HCT116 (cell line): ENCODE measurements around the gene ADAMTS5. TPM values are rescaled to one million over a fixed set of nuclear protein-coding genes. Genes with fewer than 3 reads are reported as not detected.

Experiments used
- ATAC-seq: fragments of 200-7000 bp; cut with Tn5 transposase; 2 replicates; pipeline ENCODE4 v1.9.1; 2020; ENCODE audit warnings: mild to moderate bottlenecking, moderate library complexity
- BruUV-seq: library from RNA; stranded (reverse); fragments of 400-500 nt; replicated peaks from 2 replicates; lab custom pipeline; 2021; lab: Mats Ljungman, UMichigan
- CTCF ChIA-PET: fragments of 300-600 bp; sonication (Branson Sonifier 250); formaldehyde crosslinking; loops from one replicate; lab custom pipeline; 2021; ENCODE audit warnings: antibody characterized with exemption; lab: Charles Lee
- POLR2A ChIA-PET: fragments of 300-600, 350-600 bp; sonication (Branson Sonifier 250); formaldehyde crosslinking; loops from one replicate; lab custom pipeline; 2021; ENCODE audit warnings: antibody characterized with exemption; lab: Charles Lee
- RAD21 ChIA-PET, 2 experiments: fragments of 300-600 bp; sonication (Branson Sonifier 250); formaldehyde crosslinking; loops; one replicate each; lab custom pipeline; 2023; ENCODE audit warnings: low total read pairs in 2 of 2; ENCODE audit not compliant: uncharacterized antibody in 2 of 2, unreplicated experiment in 2 of 2, low non-redundant PET in 1 of 2; lab: Charles Lee
- DNase-seq: peaks from one replicate; pipeline ENCODE4 v3.0.0-alpha.2; 2010; ENCODE audit warnings: low read depth, low spot score
- H2AFZ ChIP-seq: fragments of 200-600 bp; shearing (Covaris generic), sonication (generic); 2 replicates; pipeline ENCODE4 v1.6.1; 2017; ENCODE audit warnings: low read depth, mixed run types, mixed read lengths, antibody characterized with exemption, low read length; ENCODE audit not compliant: poor library complexity, severe bottlenecking
- H3K27ac ChIP-seq: 2 replicates; pipeline ENCODE4 v1.5.1; 2012; ENCODE audit warnings: low read depth, low read length
- H3K27me3 ChIP-seq: fragments of 200-600 bp; sonication (generic); 2 replicates; pipeline ENCODE4 v1.6.1; 2016; ENCODE audit warnings: mixed run types, low read length, mixed read lengths; ENCODE audit not compliant: insufficient read depth
- H3K36me3 ChIP-seq, 2 experiments: fragments of 200-500 bp in 1 of 2; fragments of 200-600 bp in 1 of 2; sonication (Bioruptor generic) in 1 of 2; sonication (generic) in 1 of 2; 2 replicates each; pipeline versions ENCODE4 v1.5.1 to v1.6.1; 2014 to 2016; ENCODE audit warnings: low read length in 2 of 2, inconsistent platforms in 1 of 2, mixed read lengths in 1 of 2, mixed run types in 1 of 2; ENCODE audit not compliant: insufficient read depth in 2 of 2, control insufficient read depth in 1 of 2
- H3K4me1 ChIP-seq, 2 experiments: fragments of 200-600 bp in 1 of 2; sonication (generic) in 1 of 2; 2 replicates each; pipeline versions ENCODE4 v1.5.1 to v1.6.1; 2012 to 2017; ENCODE audit warnings: low read length in 2 of 2, inconsistent platforms in 1 of 2, mild to moderate bottlenecking in 1 of 2, mixed read lengths in 1 of 2, mixed run types in 1 of 2, moderate library complexity in 1 of 2; ENCODE audit not compliant: insufficient read depth in 2 of 2, control insufficient read depth in 1 of 2
- H3K4me2 ChIP-seq: fragments of 200-600 bp; sonication (generic); 2 replicates; pipeline ENCODE4 v1.6.1; 2017; ENCODE audit warnings: mixed run types, low read length, mixed read lengths
- H3K4me3 ChIP-seq, 2 experiments: fragments of 200-600 bp in 1 of 2; sonication (generic) in 1 of 2; replicated peaks in 1 of 2; 2 replicates each; pipeline ENCODE4 v1.5.1; 2011 to 2016; ENCODE audit warnings: low read length in 2 of 2, control low read depth in 1 of 2, low read depth in 1 of 2, mild to moderate bottlenecking in 1 of 2, mixed read lengths in 1 of 2, mixed run types in 1 of 2
- H3K79me2 ChIP-seq: fragments of 200-600 bp; sonication (generic); 2 replicates; pipeline ENCODE4 v1.6.1; 2017; ENCODE audit warnings: mild to moderate bottlenecking, mixed run types, low read length, moderate library complexity, mixed read lengths; ENCODE audit not compliant: insufficient read depth
- H3K9ac ChIP-seq: fragments of 200-600 bp; sonication (generic); 2 replicates; pipeline ENCODE4 v1.6.1; 2016; ENCODE audit warnings: low read length, mixed read lengths
- H3K9me2 ChIP-seq: fragments of 200-600 bp; sonication (generic), shearing (Covaris generic); 2 replicates; pipeline ENCODE4 v1.6.1; 2017; ENCODE audit warnings: mixed run types, mild to moderate bottlenecking, moderate library complexity; ENCODE audit not compliant: insufficient read depth
- H3K9me3 ChIP-seq, 2 experiments: fragments of 200-500 bp in 1 of 2; fragments of 200-600 bp in 1 of 2; sonication (Bioruptor generic) in 1 of 2; sonication (generic) in 1 of 2; 2 replicates each; pipeline ENCODE4 v1.6.1; 2014 to 2017; ENCODE audit warnings: low read length in 2 of 2, mixed read lengths in 2 of 2, inconsistent platforms in 1 of 2, low read depth in 1 of 2, mild to moderate bottlenecking in 1 of 2, mixed run types in 1 of 2, moderate library complexity in 1 of 2; ENCODE audit not compliant: control insufficient read depth in 1 of 2, insufficient read depth in 1 of 2
- H4K20me1 ChIP-seq: fragments of 200-600 bp; sonication (generic), shearing (Covaris generic); 2 replicates; pipeline ENCODE4 v1.6.1; 2017; ENCODE audit warnings: mixed run types, mild to moderate bottlenecking, moderate library complexity; ENCODE audit not compliant: insufficient read depth
- ATF3 ChIP-seq: IDR thresholded peaks from 2 replicates; pipeline ENCODE4 v1.6.1; 2012
- CBX3 ChIP-seq: IDR thresholded peaks from 2 replicates; pipeline ENCODE4 v1.6.1; 2012; ENCODE audit warnings: low read depth
- CEBPB ChIP-seq: IDR thresholded peaks from 2 replicates; pipeline ENCODE4 v1.6.1; 2012; ENCODE audit warnings: low read depth
- CTCF ChIP-seq, 3 experiments: fragments of 200-600 bp in 1 of 3; sonication (generic) in 1 of 3; IDR thresholded peaks in 2 of 3; conservative IDR thresholded peaks in 1 of 3; 2 replicates each; pipeline ENCODE4 v1.5.1; 2012 to 2017; ENCODE audit warnings: low read depth in 2 of 3, low read length in 2 of 3, antibody characterized with exemption in 1 of 3, borderline replicate concordance in 1 of 3, control low read depth in 1 of 3, mild to moderate bottlenecking in 1 of 3, mixed read lengths in 1 of 3, mixed run types in 1 of 3, moderate library complexity in 1 of 3; ENCODE audit not compliant: insufficient read depth in 1 of 3
- EGR1 ChIP-seq: IDR thresholded peaks from 2 replicates; pipeline ENCODE4 v1.6.1; 2012; ENCODE audit warnings: low read depth
- EZH2 ChIP-seq: fragments of 200-600 bp; sonication (generic); IDR thresholded peaks from 2 replicates; pipeline ENCODE4 v1.6.1; 2017; ENCODE audit warnings: antibody characterized with exemption, mixed run types
- EZH2phosphoT487 ChIP-seq: fragments of 200-600 bp; IDR thresholded peaks from 2 replicates; pipeline ENCODE4 v1.6.1; 2018; ENCODE audit warnings: antibody characterized with exemption, borderline replicate concordance
- FOSL1 ChIP-seq: IDR thresholded peaks from 2 replicates; pipeline ENCODE4 v1.6.1; 2012; ENCODE audit warnings: low read depth
- JUND ChIP-seq: IDR thresholded peaks from 2 replicates; pipeline ENCODE4 v1.6.1; 2012
- POLR2A ChIP-seq: IDR thresholded peaks from 2 replicates; pipeline ENCODE4 v1.7.0; 2011; ENCODE audit warnings: borderline replicate concordance; ENCODE audit not compliant: insufficient read depth, insufficient read length; ENCODE audit errors: extremely low read depth
- POLR2AphosphoS5 ChIP-seq: IDR thresholded peaks from 2 replicates; pipeline ENCODE4 v1.6.1; 2011; ENCODE audit warnings: mild to moderate bottlenecking, low read depth, low read length, moderate library complexity
- RAD21 ChIP-seq: IDR thresholded peaks from 2 replicates; pipeline ENCODE4 v1.6.1; 2012; ENCODE audit warnings: low read depth, mild to moderate bottlenecking
- SIN3A ChIP-seq: IDR thresholded peaks from 2 replicates; pipeline ENCODE4 v1.6.1; 2012; ENCODE audit warnings: low read depth
- SP1 ChIP-seq: IDR thresholded peaks from 2 replicates; pipeline ENCODE4 v1.6.1; 2012; ENCODE audit warnings: low read depth
- TCF7L2 ChIP-seq: IDR thresholded peaks from 2 replicates; pipeline ENCODE4 v1.7.0; 2011; ENCODE audit warnings: borderline replicate concordance, inconsistent platforms; ENCODE audit not compliant: insufficient read depth, insufficient read length; ENCODE audit errors: extremely low read depth
- ZBTB33 ChIP-seq: IDR thresholded peaks from 2 replicates; pipeline ENCODE4 v1.6.1; 2011; ENCODE audit warnings: mild to moderate bottlenecking, low read length, moderate library complexity; ENCODE audit not compliant: insufficient replicate concordance; ENCODE audit errors: extremely low read depth
- ZFX ChIP-seq: fragments of 450-650 bp; IDR thresholded peaks from 2 replicates; pipeline ENCODE4 v1.6.1; 2017
- ZNF274 ChIP-seq: fragments of 200-500 bp; sonication (Bioruptor generic); IDR thresholded peaks from 2 replicates; pipeline ENCODE4 v1.6.1; 2014; ENCODE audit warnings: mild to moderate bottlenecking, low read depth, low read length, inconsistent platforms
- intact Hi-C: fragments of 100-400 bp; cut with micrococcal nuclease; formaldehyde crosslinking; loops from 2 replicates; pipeline ENCODE4 v1.10.0; 2022
- total RNA-seq: library from RNA; stranded (reverse); gene quantifications from one replicate; pipeline ENCODE4 v1.2.1, GENCODE V29; 2021; ENCODE audit not compliant: unreplicated experiment
- TF ChIP-seq, protein P1 (sequence below): IDR thresholded peaks from 2 replicates; pipeline ENCODE4 v1.6.1; 2012; ENCODE audit warnings: low read depth

The ADAMTS5 gene
- total RNA-seq, 1 experiment from 2014 or later: 0.02 TPM

DNA sequence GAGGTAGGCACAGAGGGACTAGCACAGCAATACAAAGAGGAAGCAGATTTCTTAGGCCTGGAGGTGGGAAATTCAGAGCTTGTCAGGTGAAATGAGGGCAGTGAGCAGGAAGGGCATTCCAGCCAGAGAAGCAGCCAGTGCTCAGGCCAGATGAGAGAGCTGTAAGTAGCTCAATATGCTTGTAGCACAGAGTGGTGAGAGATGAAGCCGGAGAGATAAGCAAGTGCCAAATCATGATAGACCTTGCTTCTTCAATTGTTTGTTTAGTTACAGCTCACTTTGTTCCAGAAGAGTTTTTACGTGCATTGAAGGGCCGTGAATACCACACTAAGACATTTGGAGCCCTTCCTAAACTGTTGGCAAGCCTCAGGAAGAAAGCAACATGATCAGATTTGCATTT lies 79.6 kb downstream of the ADAMTS5 start:
- no peak overlapping the region for H2AFZ ChIP-seq
- peaks cover 25% of the 10 kb centered on the region in 2 experiments; a peak in 2 of 4 replicates for H3K9me3 ChIP-seq
- POLR2A ChIA-PET: no interaction called here

More for the DNA sequence above, 79.6 kb downstream of the ADAMTS5 start:
- H3K79me2 ChIP-seq: no peaks in the 10 kb centered on the region
- RAD21 ChIA-PET: no interaction called here
- TF ChIP-seq ZBTB33 (no peak), CEBPB (no peak), CBX3 (no peak), FOSL1 (no peak), POLR2A (no peak), CTCF (IDR thresholded peaks at IDR 0.05 in 2 of 3, conservative IDR thresholded peaks at IDR 0.05 in 1 of 3; ENCODE audit: borderline replicate concordance in 1 of 3, insufficient read depth in 1 of 3, low read depth in 2 of 3, low read length in 2 of 3) (no peak), EZH2 (no peak), SP1 (no peak), ZNF274 (no peak), ATF3 (no peak), POLR2AphosphoS5 (no peak), RAD21 (no peak), ZFX (no peak), EZH2phosphoT487 (no peak), JUND (no peak), TCF7L2 (no peak), EGR1 (no peak), SIN3A (no peak)
- TF ChIP-seq, protein P1, sequence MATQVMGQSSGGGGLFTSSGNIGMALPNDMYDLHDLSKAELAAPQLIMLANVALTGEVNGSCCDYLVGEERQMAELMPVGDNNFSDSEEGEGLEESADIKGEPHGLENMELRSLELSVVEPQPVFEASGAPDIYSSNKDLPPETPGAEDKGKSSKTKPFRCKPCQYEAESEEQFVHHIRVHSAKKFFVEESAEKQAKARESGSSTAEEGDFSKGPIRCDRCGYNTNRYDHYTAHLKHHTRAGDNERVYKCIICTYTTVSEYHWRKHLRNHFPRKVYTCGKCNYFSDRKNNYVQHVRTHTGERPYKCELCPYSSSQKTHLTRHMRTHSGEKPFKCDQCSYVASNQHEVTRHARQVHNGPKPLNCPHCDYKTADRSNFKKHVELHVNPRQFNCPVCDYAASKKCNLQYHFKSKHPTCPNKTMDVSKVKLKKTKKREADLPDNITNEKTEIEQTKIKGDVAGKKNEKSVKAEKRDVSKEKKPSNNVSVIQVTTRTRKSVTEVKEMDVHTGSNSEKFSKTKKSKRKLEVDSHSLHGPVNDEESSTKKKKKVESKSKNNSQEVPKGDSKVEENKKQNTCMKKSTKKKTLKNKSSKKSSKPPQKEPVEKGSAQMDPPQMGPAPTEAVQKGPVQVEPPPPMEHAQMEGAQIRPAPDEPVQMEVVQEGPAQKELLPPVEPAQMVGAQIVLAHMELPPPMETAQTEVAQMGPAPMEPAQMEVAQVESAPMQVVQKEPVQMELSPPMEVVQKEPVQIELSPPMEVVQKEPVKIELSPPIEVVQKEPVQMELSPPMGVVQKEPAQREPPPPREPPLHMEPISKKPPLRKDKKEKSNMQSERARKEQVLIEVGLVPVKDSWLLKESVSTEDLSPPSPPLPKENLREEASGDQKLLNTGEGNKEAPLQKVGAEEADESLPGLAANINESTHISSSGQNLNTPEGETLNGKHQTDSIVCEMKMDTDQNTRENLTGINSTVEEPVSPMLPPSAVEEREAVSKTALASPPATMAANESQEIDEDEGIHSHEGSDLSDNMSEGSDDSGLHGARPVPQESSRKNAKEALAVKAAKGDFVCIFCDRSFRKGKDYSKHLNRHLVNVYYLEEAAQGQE: no peak
- DNase-seq (no peak), ATAC-seq (no peak)
- H3K27me3 ChIP-seq: no peaks in the 10 kb centered on the region
- H3K9me2 ChIP-seq: no peaks in the 10 kb centered on the region
- no peaks in the 10 kb centered on the region for H4K20me1 ChIP-seq
- no peak overlapping the region for H3K27ac ChIP-seq
- H3K4me1 ChIP-seq: no peaks in the 10 kb centered on the region
- H3K9ac ChIP-seq: no peak overlapping the region
- intact Hi-C loops: no loop called here
- no peak overlapping the region for H3K4me3 ChIP-seq
- BruUV-seq: no TSS peak
- CTCF ChIA-PET: no interaction called here
- H3K36me3 ChIP-seq: no peaks in the 10 kb centered on the region
- no peak overlapping the region for H3K4me2 ChIP-seq
